ENCODE measurements around the gene CNTNAP4.

CNTNAP4 gene

GRCh38 chr16:76503091-76503490 is 225.9 kb downstream of the CNTNAP4 start:
- no peak overlapping the region for H3K4me3 Mint-ChIP-seq
- ATAC-seq (ENCODE audit: low read depth): no peak
- no peak for DNase-seq (ENCODE audit: low spot score in 2 of 2)
- no peaks in the 10 kb centered on the region for H3K36me3 Mint-ChIP-seq
- peaks cover 1% of the 10 kb centered on the region for H3K9me3 Mint-ChIP-seq
- H3K27me3 Mint-ChIP-seq: no peaks in the 10 kb centered on the region
- no peaks in the 10 kb centered on the region for H3K4me1 Mint-ChIP-seq
- no peak overlapping the region for H3K27ac Mint-ChIP-seq

DNA sequence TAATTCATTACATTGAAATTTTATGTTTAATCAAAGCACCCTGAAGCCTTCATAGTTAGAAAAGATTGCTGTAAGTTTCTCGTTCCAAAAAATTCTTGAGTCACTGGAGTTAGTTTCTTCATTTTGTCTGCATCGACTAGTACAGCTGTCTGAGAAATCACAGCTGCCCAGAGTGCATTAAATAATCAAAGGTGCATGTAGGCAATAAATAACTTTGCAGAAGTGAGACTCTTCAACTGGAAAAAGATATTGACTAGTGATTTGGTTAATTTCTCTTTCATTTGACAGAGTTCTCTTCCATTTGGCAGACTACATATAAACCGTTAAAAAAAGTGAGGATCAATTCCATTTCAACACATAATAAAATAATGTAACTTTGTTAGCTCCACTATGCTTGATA is 234.0 kb downstream of the CNTNAP4 start:
- Mint-ChIP-seq H3K36me3 (no peaks in the 10 kb centered on the region), H3K4me1 (peaks cover 15% of the 10 kb centered on the region), H3K27me3 (no peaks in the 10 kb centered on the region), H3K4me3 (no peak overlapping the region), H3K9me3 (no peaks in the 10 kb centered on the region), H3K27ac (no peak overlapping the region)
- peak; percentile 58 for ATAC-seq (ENCODE audit: low read depth)
- DNase-seq (ENCODE audit: low spot score in 2 of 2): peak in 1 of 2 donors; percentile 0

- ATAC-seq (ENCODE audit: low read depth) (no peak), DNase-seq (ENCODE audit: low spot score in 2 of 2) (no peak)
- Mint-ChIP-seq H3K27me3 (no peaks in the 10 kb centered on the region), H3K9me3 (no peaks in the 10 kb centered on the region), H3K36me3 (no peaks in the 10 kb centered on the region), H3K27ac (no peak overlapping the region), H3K4me3 (no peak overlapping the region), H3K4me1 (no peaks in the 10 kb centered on the region)
Measured at GRCh38 chr16:76518781-76519180, 241.6 kb downstream of the CNTNAP4 start.

GRCh38 chr16:76524356-76524755 is 247.2 kb downstream of the CNTNAP4 start:
- no peak overlapping the region for H3K27ac Mint-ChIP-seq
- H3K27me3 Mint-ChIP-seq: no peaks in the 10 kb centered on the region
- peaks cover 4% of the 10 kb centered on the region for H3K9me3 Mint-ChIP-seq
- no peak for ATAC-seq (ENCODE audit: low read depth)
- H3K4me3 Mint-ChIP-seq: no peak overlapping the region
- H3K36me3 Mint-ChIP-seq: no peaks in the 10 kb centered on the region
- H3K4me1 Mint-ChIP-seq: no peaks in the 10 kb centered on the region
- no peak for DNase-seq (ENCODE audit: low spot score in 2 of 2)

DNA sequence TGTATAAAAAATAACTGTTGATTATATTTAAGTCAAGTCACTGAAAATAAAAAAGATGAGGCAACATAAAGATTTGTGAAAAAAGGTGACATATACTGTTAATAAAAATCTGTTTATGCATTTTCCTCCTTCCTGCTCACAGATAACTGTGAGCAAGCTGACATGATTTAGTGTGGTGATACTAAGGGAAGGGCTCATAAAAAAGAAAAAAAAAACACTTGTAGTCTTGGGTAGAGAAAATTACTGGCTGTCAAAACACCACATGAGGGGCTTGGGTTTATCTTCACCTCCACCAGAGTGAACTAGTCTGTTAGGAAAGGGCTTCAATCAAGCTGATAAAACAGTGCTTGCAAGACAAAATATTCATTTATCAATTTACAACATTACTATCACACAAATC is 247.6 kb downstream of the CNTNAP4 start:
- DNase-seq (ENCODE audit: low spot score in 2 of 2) (no peak), ATAC-seq (ENCODE audit: low read depth) (no peak)
- no peak overlapping the region for H3K4me3 Mint-ChIP-seq
- H3K9me3 Mint-ChIP-seq: peaks cover 4% of the 10 kb centered on the region
- no peak overlapping the region for H3K27ac Mint-ChIP-seq
- no peaks in the 10 kb centered on the region for H3K27me3 Mint-ChIP-seq
- no peaks in the 10 kb centered on the region for H3K4me1 Mint-ChIP-seq
- H3K36me3 Mint-ChIP-seq: no peaks in the 10 kb centered on the region

- Mint-ChIP-seq H3K4me1 (no peaks in the 10 kb centered on the region), H3K27ac (no peak overlapping the region), H3K27me3 (no peaks in the 10 kb centered on the region), H3K4me3 (no peak overlapping the region), H3K36me3 (no peaks in the 10 kb centered on the region), H3K9me3 (peaks cover 4% of the 10 kb centered on the region)
- DNase-seq (ENCODE audit: low spot score in 2 of 2) (no peak), ATAC-seq (ENCODE audit: low read depth) (no peak)
Measured at GRCh38 chr16:76527244-76527643, 250.0 kb downstream of the CNTNAP4 start.

DNA sequence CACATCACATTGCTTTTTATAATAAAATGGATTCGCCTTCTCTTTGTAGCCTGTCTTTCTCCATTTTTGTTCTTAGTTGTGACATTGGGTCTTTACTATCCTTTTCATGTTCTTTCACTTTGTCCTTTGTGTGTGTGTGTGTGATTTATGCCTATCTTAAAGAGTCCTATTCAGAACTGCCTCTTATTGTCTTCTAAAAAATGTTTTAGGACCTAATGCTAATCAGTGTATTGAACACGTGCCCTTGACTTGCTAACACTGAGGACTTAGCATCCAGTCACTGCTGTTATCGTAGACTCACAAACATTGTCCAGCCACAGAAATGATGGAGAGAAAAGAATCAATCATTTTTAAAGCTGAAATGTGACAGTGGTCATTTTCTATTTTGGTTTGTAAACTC is 251.9 kb downstream of the CNTNAP4 start:
- Mint-ChIP-seq H3K36me3 (no peaks in the 10 kb centered on the region), H3K27ac (no peak overlapping the region), H3K9me3 (peaks cover 4% of the 10 kb centered on the region), H3K4me3 (no peak overlapping the region), H3K4me1 (no peaks in the 10 kb centered on the region), H3K27me3 (no peaks in the 10 kb centered on the region)
- no peak for DNase-seq (ENCODE audit: low spot score in 2 of 2)
- no peak for ATAC-seq (ENCODE audit: low read depth)

- Mint-ChIP-seq H3K4me1 (no peaks in the 10 kb centered on the region), H3K9me3 (peaks cover 4% of the 10 kb centered on the region), H3K27me3 (no peaks in the 10 kb centered on the region), H3K36me3 (no peaks in the 10 kb centered on the region), H3K4me3 (no peak overlapping the region), H3K27ac (no peak overlapping the region)
- DNase-seq (ENCODE audit: low spot score in 2 of 2) (no peak), ATAC-seq (ENCODE audit: low read depth) (no peak)
Measured at GRCh38 chr16:76531236-76531635, 254.0 kb downstream of the CNTNAP4 start.

DNA sequence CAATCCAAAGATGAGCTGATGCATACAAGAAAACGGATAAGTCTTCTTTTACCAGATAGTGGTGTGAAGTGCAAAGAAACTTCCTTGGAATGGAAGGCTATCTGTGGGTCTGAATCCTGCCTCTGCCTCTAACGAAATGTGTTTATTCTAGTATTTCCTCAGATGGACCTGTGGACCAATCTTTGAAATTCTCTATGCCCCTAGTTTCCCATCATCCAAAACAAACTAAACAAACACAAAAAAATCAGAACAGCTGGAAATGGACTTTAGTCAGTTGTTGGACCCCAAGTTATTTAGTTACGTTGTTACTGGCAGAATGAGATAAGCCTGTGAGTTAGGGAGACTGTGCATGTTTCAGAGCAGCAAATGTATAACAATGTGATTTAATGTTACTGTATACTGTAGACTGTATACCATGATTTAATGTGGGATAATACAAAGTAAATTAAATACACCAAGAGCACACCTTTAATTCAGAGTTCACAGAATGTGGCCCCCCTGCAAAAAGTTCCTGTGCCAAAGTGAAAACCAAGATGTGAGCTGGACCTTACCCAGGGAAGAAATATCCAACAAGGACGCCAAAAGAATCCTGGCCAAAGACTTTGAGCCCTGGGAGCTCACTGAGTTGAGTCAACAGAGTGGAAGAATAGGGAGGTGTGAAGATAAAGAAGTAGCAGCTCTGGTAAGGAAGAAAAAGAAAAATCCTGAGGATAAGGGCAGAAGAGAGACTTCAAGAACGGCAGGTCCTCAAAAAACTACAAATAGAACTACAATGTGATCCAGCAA is 255.2 kb downstream of the CNTNAP4 start:
- Mint-ChIP-seq H3K4me1 (no peaks in the 10 kb centered on the region), H3K4me3 (no peak overlapping the region), H3K9me3 (no peaks in the 10 kb centered on the region), H3K27me3 (no peaks in the 10 kb centered on the region), H3K27ac (no peak overlapping the region), H3K36me3 (no peaks in the 10 kb centered on the region)
- DNase-seq (ENCODE audit: low spot score in 2 of 2) (no peak), ATAC-seq (ENCODE audit: low read depth) (no peak)

DNA sequence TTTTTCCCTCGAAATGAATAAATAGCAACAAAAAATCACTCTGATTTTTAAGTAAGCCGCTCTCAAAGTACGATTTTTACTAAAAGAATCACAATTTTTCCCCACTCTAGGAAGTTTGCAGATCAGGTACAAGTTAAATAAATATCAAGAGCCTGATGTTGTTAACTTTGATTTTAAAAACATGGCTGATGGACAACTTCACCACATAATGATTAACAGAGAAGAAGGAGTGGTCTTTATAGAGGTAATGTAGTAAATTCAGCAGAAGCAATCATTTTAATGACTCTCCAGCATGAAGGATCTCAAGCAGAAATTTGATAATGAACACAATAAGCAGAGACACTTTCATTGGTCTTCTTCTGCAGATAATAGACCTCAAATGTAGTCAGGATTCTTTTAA is 262.4 kb downstream of the CNTNAP4 start:
- Mint-ChIP-seq H3K9me3 (no peaks in the 10 kb centered on the region), H3K36me3 (no peaks in the 10 kb centered on the region), H3K27me3 (no peaks in the 10 kb centered on the region), H3K27ac (no peak overlapping the region), H3K4me1 (no peaks in the 10 kb centered on the region), H3K4me3 (no peak overlapping the region)
- ATAC-seq (ENCODE audit: low read depth) (no peak), DNase-seq (ENCODE audit: low spot score in 2 of 2) (no peak)

- Mint-ChIP-seq H3K27me3 (no peaks in the 10 kb centered on the region), H3K9me3 (no peaks in the 10 kb centered on the region), H3K36me3 (no peaks in the 10 kb centered on the region), H3K4me1 (no peaks in the 10 kb centered on the region), H3K27ac (no peak overlapping the region), H3K4me3 (no peak overlapping the region)
- ATAC-seq (ENCODE audit: low read depth) (no peak), DNase-seq (ENCODE audit: low spot score in 2 of 2) (no peak)
Measured at GRCh38 chr16:76541070-76541469, 263.9 kb downstream of the CNTNAP4 start.

DNA sequence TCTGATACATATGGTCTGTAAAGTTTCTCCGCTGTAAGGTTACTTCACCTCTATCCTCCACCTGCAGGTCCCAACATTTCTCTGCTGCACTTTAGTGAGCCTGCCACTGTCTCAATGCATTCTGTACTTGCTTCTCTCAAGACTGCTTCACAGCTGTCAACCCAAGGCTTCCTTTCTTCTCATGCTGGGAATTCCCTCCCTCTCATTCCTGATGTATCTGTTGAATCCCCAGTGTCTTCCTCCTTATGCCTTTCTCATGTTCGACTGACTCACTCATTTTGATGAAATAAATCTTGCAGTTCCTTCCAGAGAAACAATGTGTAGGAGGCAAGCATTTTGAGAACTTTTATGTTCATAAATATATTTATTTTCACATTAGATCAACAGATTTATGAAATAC is 288.3 kb downstream of the CNTNAP4 start:
- H3K4me1 Mint-ChIP-seq: peaks cover 5% of the 10 kb centered on the region
- DNase-seq (ENCODE audit: low spot score in 2 of 2) (no peak), ATAC-seq (ENCODE audit: low read depth) (no peak)
- no peak overlapping the region for H3K27ac Mint-ChIP-seq
- no peaks in the 10 kb centered on the region for H3K36me3 Mint-ChIP-seq
- H3K4me3 Mint-ChIP-seq: no peak overlapping the region
- peaks cover 1% of the 10 kb centered on the region for H3K9me3 Mint-ChIP-seq
- peaks cover 2% of the 10 kb centered on the region for H3K27me3 Mint-ChIP-seq

GRCh38 chr16:76571755-76572154 is 294.6 kb downstream of the CNTNAP4 start:
- Mint-ChIP-seq H3K9me3 (peaks cover 1% of the 10 kb centered on the region), H3K27me3 (peaks cover 2% of the 10 kb centered on the region), H3K27ac (peak overlapping the region; percentile 73), H3K4me3 (no peak overlapping the region), H3K36me3 (no peaks in the 10 kb centered on the region), H3K4me1 (peaks cover 8% of the 10 kb centered on the region)
- ATAC-seq (ENCODE audit: low read depth) (no peak), DNase-seq (ENCODE audit: low spot score in 2 of 2) (no peak)

DNA sequence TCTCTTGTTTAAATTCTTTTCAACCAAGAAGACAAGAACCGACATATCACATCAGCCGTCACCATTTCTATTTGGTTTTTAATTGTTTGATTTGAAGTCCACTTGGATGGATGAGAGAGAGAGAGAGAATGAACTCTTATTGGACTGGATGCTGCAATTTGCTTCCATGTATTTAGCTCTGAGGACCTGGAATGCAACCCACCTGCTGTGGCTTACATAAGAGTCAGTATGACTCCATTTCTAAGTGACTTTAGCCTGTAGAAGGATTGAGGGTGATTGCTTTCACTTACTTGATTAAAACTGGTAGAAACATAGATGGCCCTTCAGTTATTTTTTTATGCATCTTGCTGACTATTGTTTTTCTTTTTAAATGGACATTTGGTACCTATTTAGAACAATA is 296.1 kb downstream of the CNTNAP4 start:
- Mint-ChIP-seq H3K36me3 (no peaks in the 10 kb centered on the region), H3K4me1 (peaks cover 3% of the 10 kb centered on the region), H3K27me3 (peaks cover 2% of the 10 kb centered on the region), H3K27ac (no peak overlapping the region), H3K4me3 (no peak overlapping the region), H3K9me3 (no peaks in the 10 kb centered on the region)
- ATAC-seq (ENCODE audit: low read depth): no peak
- no peak for DNase-seq (ENCODE audit: low spot score in 2 of 2)

- no peaks in the 10 kb centered on the region for H3K9me3 Mint-ChIP-seq
- ATAC-seq (ENCODE audit: low read depth) (no peak), DNase-seq (ENCODE audit: low spot score in 2 of 2) (no peak)
- no peaks in the 10 kb centered on the region for H3K36me3 Mint-ChIP-seq
- no peak overlapping the region for H3K4me3 Mint-ChIP-seq
- peak overlapping the region; percentile 29 for H3K27ac Mint-ChIP-seq
- peaks cover 2% of the 10 kb centered on the region for H3K27me3 Mint-ChIP-seq
- peaks cover 3% of the 10 kb centered on the region for H3K4me1 Mint-ChIP-seq
Measured at GRCh38 chr16:76574651-76575050, 297.4 kb downstream of the CNTNAP4 start.
